Neural cell (in vitro differentiated cells): Measurements from ENCODE around the gene REC8. TPM values are rescaled to one million over a fixed set of nuclear protein-coding genes. Genes with fewer than 3 reads are reported as not detected.

ENCODE experiments used
- H2AFZ ChIP-seq: fragments of 200-600, 300-800 bp; sonication (generic), shearing (Covaris generic); 2 replicates; pipeline ENCODE4 v1.6.0; 2014; ENCODE audit warnings: low read depth, mild to moderate bottlenecking, antibody characterized with exemption, low read length, moderate library complexity
- H3F3A ChIP-seq: fragments of 200-600 bp; shearing (Covaris generic); 2 replicates; pipeline ENCODE4 v1.6.1; 2016; ENCODE audit warnings: mild to moderate bottlenecking, moderate library complexity, mixed read lengths, antibody characterized with exemption, low read length; ENCODE audit not compliant: insufficient read depth, poor library complexity, severe bottlenecking
- H3K27ac ChIP-seq: fragments of 200-600, 300-800 bp; sonication (generic), shearing (Covaris generic); 2 replicates; pipeline ENCODE4 v1.5.1; 2014; ENCODE audit warnings: mild to moderate bottlenecking, low read length, moderate library complexity
- H3K27me3 ChIP-seq: fragments of 300-800, 200-600 bp; sonication (generic), shearing (Covaris generic); 2 replicates; pipeline ENCODE4 v1.6.0; 2014; ENCODE audit warnings: mild to moderate bottlenecking, low read depth, low read length, moderate library complexity; ENCODE audit not compliant: insufficient read depth
- H3K36me3 ChIP-seq: fragments of 300-800, 200-600 bp; sonication (generic), shearing (Covaris generic); 2 replicates; pipeline ENCODE4 v1.5.1; 2014; ENCODE audit warnings: mild to moderate bottlenecking, antibody characterized with exemption, low read length, moderate library complexity; ENCODE audit not compliant: insufficient read depth
- H3K4me2 ChIP-seq: fragments of 300-800, 200-600 bp; sonication (generic), shearing (Covaris generic); 2 replicates; pipeline ENCODE4 v1.6.0; 2014; ENCODE audit warnings: mild to moderate bottlenecking, low read length
- H3K4me3 ChIP-seq: fragments of 300-800, 200-600 bp; sonication (generic), shearing (Covaris generic); 2 replicates; pipeline ENCODE4 v1.5.1; 2014; ENCODE audit warnings: mild to moderate bottlenecking, low read length, moderate library complexity
- H3K79me2 ChIP-seq: fragments of 200-600 bp; shearing (Covaris generic); replicated peaks from 2 replicates; pipeline ENCODE4 v1.6.0; 2014; ENCODE audit warnings: mild to moderate bottlenecking, low read length, moderate library complexity; ENCODE audit not compliant: insufficient read depth
- H3K9ac ChIP-seq: fragments of 300-800, 200-600 bp; sonication (generic), shearing (Covaris generic); 2 replicates; pipeline ENCODE4 v1.6.1; 2016; ENCODE audit warnings: mild to moderate bottlenecking, low read length, mixed read lengths
- H3K9me2 ChIP-seq: fragments of 200-600 bp; shearing (Covaris generic); 2 replicates; pipeline ENCODE4 v1.6.1; 2016; ENCODE audit warnings: mild to moderate bottlenecking, low read length, mixed read lengths; ENCODE audit not compliant: insufficient read depth
- H3K9me3 ChIP-seq: fragments of 200-600, 300-800 bp; sonication (generic), shearing (Covaris generic); 2 replicates; pipeline ENCODE4 v1.6.1; 2016; ENCODE audit warnings: mild to moderate bottlenecking, mixed run types, low read length, moderate library complexity, mixed read lengths
- H4K20me1 ChIP-seq: fragments of 200-600 bp; shearing (Covaris generic); 2 replicates; pipeline ENCODE4 v1.6.1; 2016; ENCODE audit warnings: mild to moderate bottlenecking, mixed run types; ENCODE audit not compliant: insufficient read depth
- CTCF ChIP-seq: fragments of 450-650 bp; IDR thresholded peaks from 2 replicates; pipeline ENCODE4 v1.5.1; 2014; ENCODE audit warnings: antibody characterized with exemption, mild to moderate bottlenecking, moderate library complexity; ENCODE audit not compliant: poor library complexity, severe bottlenecking
- EP300 ChIP-seq: fragments of 450-650 bp; conservative IDR thresholded peaks from 2 replicates; pipeline ENCODE4 v1.6.1; 2014; ENCODE audit warnings: antibody characterized with exemption, mild to moderate bottlenecking, moderate library complexity; ENCODE audit not compliant: poor library complexity, severe bottlenecking
- MXI1 ChIP-seq: fragments of 450-650 bp; conservative IDR thresholded peaks from 2 replicates; pipeline ENCODE4 v1.6.1; 2014; ENCODE audit warnings: antibody characterized with exemption, mild to moderate bottlenecking; ENCODE audit not compliant: poor library complexity, severe bottlenecking
- POLR2AphosphoS5 ChIP-seq: IDR thresholded peaks from 2 replicates; pipeline ENCODE4 v1.6.1; 2012
- RAD21 ChIP-seq: fragments of 450-650 bp; conservative IDR thresholded peaks from 2 replicates; pipeline ENCODE4 v1.6.1; 2014; ENCODE audit warnings: antibody characterized with exemption, mild to moderate bottlenecking, moderate library complexity
- REST ChIP-seq: IDR thresholded peaks from 2 replicates; pipeline ENCODE4 v1.6.1; 2012; ENCODE audit warnings: borderline replicate concordance
- SMC3 ChIP-seq: fragments of 450-650 bp; conservative IDR thresholded peaks from 2 replicates; pipeline ENCODE4 v1.6.1; 2014; ENCODE audit warnings: antibody characterized with exemption, mild to moderate bottlenecking, moderate library complexity; ENCODE audit not compliant: poor library complexity
- TAF1 ChIP-seq: IDR thresholded peaks from 2 replicates; pipeline ENCODE4 v1.6.1; 2012; ENCODE audit warnings: low read depth
- polyA plus RNA-seq: library from polyadenylated mRNA; depleted of rRNA; stranded (reverse); fragments of >200 nt; gene quantifications from 2 replicates; pipeline ENCODE4 v1.2.3, GENCODE V29; 2014

Gene REC8
- polyA plus RNA-seq, 1 donor from 2014 or later = 18.5 TPM

GRCh38 chr14:24130717-24131548, 40.9 kb upstream of the REC8 start:
- H3K27ac ChIP-seq = no peak overlapping the region
- no peak overlapping the region for H2AFZ ChIP-seq

GRCh38 chr14:24131549-24131966, 40.3 kb upstream of the REC8 start:
- Histone ChIP-seq H3K4me2 (no peak overlapping the region), H3K9ac (no peak overlapping the region), H2AFZ (no peak overlapping the region), H3K79me2 (no peaks in the 10 kb centered on the region), H3K9me2 (no peaks in the 10 kb centered on the region), H3K9me3 (no peaks in the 10 kb centered on the region), H3K27ac (no peak overlapping the region), H3F3A (no peaks in the 10 kb centered on the region), H4K20me1 (no peaks in the 10 kb centered on the region), H3K4me3 (no peak overlapping the region), H3K27me3 (no peaks in the 10 kb centered on the region), H3K36me3 (no peaks in the 10 kb centered on the region)
- no peak for TF ChIP-seq MXI1
- no peak for TF ChIP-seq EP300
- no peak for TF ChIP-seq REST
- no peak for TF ChIP-seq TAF1
- no peak for TF ChIP-seq RAD21
- TF ChIP-seq POLR2AphosphoS5 = no peak
- no peak for TF ChIP-seq SMC3

More at GRCh38 chr14:24130717-24131548, 40.9 kb upstream of the REC8 start:
- Histone ChIP-seq H3K4me2 (no peak overlapping the region), H3K9me2 (no peaks in the 10 kb centered on the region), H3K79me2 (no peaks in the 10 kb centered on the region), H3K36me3 (no peaks in the 10 kb centered on the region), H3K4me3 (no peak overlapping the region), H3K9me3 (no peaks in the 10 kb centered on the region), H3K27me3 (no peaks in the 10 kb centered on the region), H3K9ac (no peak overlapping the region), H4K20me1 (no peaks in the 10 kb centered on the region), H3F3A (no peaks in the 10 kb centered on the region)
- TF ChIP-seq POLR2AphosphoS5 = no peak
- no peak for TF ChIP-seq REST
- TF ChIP-seq RAD21 = no peak
- TF ChIP-seq CTCF = no peak
- no peak for TF ChIP-seq EP300
